SH-SY5Y (cell line): ENCODE measurements around the gene C4BPA.

Experiments used
- GATA2 ChIP-seq: IDR thresholded peaks from 2 replicates; pipeline ENCODE4 v1.6.1; 2011; ENCODE audit warnings: mild to moderate bottlenecking, low read depth, low read length
- GATA3 ChIP-seq: IDR thresholded peaks from 2 replicates; pipeline ENCODE4 v1.6.1; 2011; ENCODE audit warnings: low read depth, mild to moderate bottlenecking, low read length, moderate library complexity

GRCh38 chr1:207064561-207064960 is 39.5 kb upstream of the C4BPA start:
- TF ChIP-seq GATA2 (no peak), GATA3 (no peak)
